Naive thymus-derived CD4-positive, alpha-beta T cell (primary cell): ENCODE data around the gene HSPA12B. TPM values are rescaled to one million over a fixed set of nuclear protein-coding genes. Genes with fewer than 3 reads are reported as not detected.

Source experiments
- ATAC-seq: fragments of 150-1000 bp; cut with Tn5 transposase; 2 replicates; pipeline ENCODE4 v1.10.0; 2021; ENCODE audit warnings: mild to moderate bottlenecking, moderate library complexity
- CTCF ChIA-PET: fragments of 350-600 bp; sonication (Branson Sonifier 250); formaldehyde crosslinking; loops from one replicate; lab custom pipeline; 2021; ENCODE audit warnings: antibody characterized with exemption; lab: Charles Lee
- POLR2A ChIA-PET: fragments of 350-600 bp; sonication (Branson Sonifier 250); formaldehyde crosslinking; loops from one replicate; lab custom pipeline; 2021; ENCODE audit warnings: antibody characterized with exemption, inconsistent platforms; lab: Charles Lee
- DNase-seq, 9 donors: peaks; one replicate each; pipeline versions ENCODE4 v3.0.0 to v3.0.0-alpha.2; 2020 to 2022; ENCODE audit warnings: mixed read lengths in 1 of 9
- H3K27ac ChIP-seq: one replicate; pipeline ENCODE4 v1.7.0; 2013; ENCODE audit warnings: mild to moderate bottlenecking, low read depth, low read length, moderate library complexity
- H3K27me3 ChIP-seq, 2 donors: one replicate each; pipeline ENCODE4 v1.7.0; 2013; ENCODE audit warnings: low read length in 2 of 2, mild to moderate bottlenecking in 2 of 2, moderate library complexity in 2 of 2; ENCODE audit not compliant: control insufficient read depth in 2 of 2, insufficient read depth in 2 of 2
- H3K36me3 ChIP-seq, 3 experiments: 1 replicate in 2 of 3; 2 replicates in 1 of 3; pipeline ENCODE4 v1.7.0; 2013; ENCODE audit warnings: low read length in 3 of 3, mild to moderate bottlenecking in 3 of 3, moderate library complexity in 1 of 3; ENCODE audit not compliant: insufficient read depth in 3 of 3, control insufficient read depth in 2 of 3
- H3K4me1 ChIP-seq, 2 donors: one replicate each; pipeline ENCODE4 v1.7.0; 2013; ENCODE audit warnings: low read length in 2 of 2, mild to moderate bottlenecking in 2 of 2, moderate library complexity in 1 of 2; ENCODE audit not compliant: control insufficient read depth in 2 of 2, insufficient read depth in 2 of 2
- H3K4me3 ChIP-seq: 2 replicates; pipeline ENCODE4 v1.7.0; 2013; ENCODE audit warnings: mild to moderate bottlenecking, low read length
- H3K9me3 ChIP-seq, 3 experiments: 1 replicate in 2 of 3; 2 replicates in 1 of 3; pipeline ENCODE4 v1.7.0; 2013; ENCODE audit warnings: low read length in 3 of 3; ENCODE audit not compliant: control insufficient read depth in 2 of 3
- H3K27ac Mint-ChIP-seq, 9 donors: one replicate each; pipeline ENCODE4 v1.8.0; 2020 to 2022; ENCODE audit warnings: mixed read lengths in 9 of 9, mild to moderate bottlenecking in 8 of 9, moderate library complexity in 5 of 9, inconsistent platforms in 2 of 9
- H3K27me3 Mint-ChIP-seq, 5 donors: one replicate each; pipeline ENCODE4 v1.8.0; 2021 to 2022; ENCODE audit warnings: mixed read lengths in 5 of 5, mild to moderate bottlenecking in 1 of 5
- H3K36me3 Mint-ChIP-seq, 5 donors: one replicate each; pipeline ENCODE4 v1.8.0; 2020 to 2022; ENCODE audit warnings: mixed read lengths in 5 of 5, mild to moderate bottlenecking in 3 of 5, inconsistent platforms in 1 of 5
- H3K4me1 Mint-ChIP-seq, 7 donors: one replicate each; pipeline ENCODE4 v1.8.0; 2020 to 2022; ENCODE audit warnings: mixed read lengths in 7 of 7, mild to moderate bottlenecking in 3 of 7, inconsistent platforms in 1 of 7
- H3K4me3 Mint-ChIP-seq, 10 donors: one replicate each; pipeline ENCODE4 v1.8.0; 2020 to 2022; ENCODE audit warnings: mild to moderate bottlenecking in 10 of 10, mixed read lengths in 10 of 10, moderate library complexity in 6 of 10, inconsistent platforms in 2 of 10
- H3K9me3 Mint-ChIP-seq, 11 donors: one replicate each; pipeline ENCODE4 v1.8.0; 2020 to 2022; ENCODE audit warnings: mixed read lengths in 11 of 11, mild to moderate bottlenecking in 4 of 11, inconsistent platforms in 1 of 11, moderate library complexity in 1 of 11
- intact Hi-C, 2 donors: fragments of 100-400 bp; cut with micrococcal nuclease; formaldehyde crosslinking; loops; one replicate each; pipeline ENCODE4 v1.15.1; 2023
- polyA plus RNA-seq, 2 donors: library from polyadenylated mRNA; unstranded; fragments of 300-500 nt; fragmentation: Illumina TruSeq; gene quantifications; one replicate each; pipeline ENCODE4 v1.2.3, GENCODE V29; 2021
- total RNA-seq, 6 experiments: library from RNA in 5 of 6; stranded (reverse) in 5 of 6; gene quantifications; 1 replicate in 5 of 6; 2 replicates in 1 of 6; pipeline ENCODE4 v1.2.3 and lab custom pipeline; 2021 to 2026

HSPA12B gene
- total and polyA plus RNA-seq, 7 experiments from 2014 or later: 0.09 to 0.20 TPM; not detected in 5

DNA sequence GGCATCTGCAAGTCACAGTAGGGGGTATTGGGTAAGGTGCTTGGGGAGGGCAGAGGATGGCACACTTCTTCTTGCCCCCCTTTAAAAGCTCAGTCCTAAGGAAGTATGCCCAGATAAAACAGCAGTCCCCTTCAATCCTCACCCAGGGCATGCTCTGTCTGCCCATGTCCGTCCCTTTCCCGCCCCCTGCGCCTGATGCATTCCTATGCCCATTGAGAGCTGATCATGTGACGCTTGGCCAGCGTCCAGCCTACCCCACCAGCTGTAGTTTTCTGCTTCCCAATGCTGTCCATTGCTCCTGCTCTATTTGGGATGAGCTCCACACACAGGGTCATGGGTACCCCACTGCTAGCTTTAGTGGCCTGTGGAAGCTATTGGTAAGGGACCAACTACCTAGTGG, 28.4 kb upstream of the HSPA12B start:
- Histone ChIP-seq H3K36me3 (no peaks in the 10 kb centered on the region), H3K27me3 (no peaks in the 10 kb centered on the region), H3K9me3 (no peaks in the 10 kb centered on the region), H3K27ac (no peak overlapping the region), H3K4me1 (no peaks in the 10 kb centered on the region), H3K4me3 (no peak overlapping the region)
- H3K4me3 Mint-ChIP-seq: no peak overlapping the region
- ATAC-seq (no peak), DNase-seq (no peak)
- ChIA-PET POLR2A (no interaction called here), CTCF (interaction anchor here (0.9 kb wide), 1 partner anchor 27 kb away, joined by 3 read pairs; no protein-coding TSS in a partner anchor)
- H3K4me1 Mint-ChIP-seq: no peaks in the 10 kb centered on the region
- H3K27me3 Mint-ChIP-seq: peaks cover 0 to 6% (median 0%) of the 10 kb centered on the region in 5 donors
- H3K36me3 Mint-ChIP-seq: no peaks in the 10 kb centered on the region
- intact Hi-C loops: no loop called here
- no peak overlapping the region for H3K27ac Mint-ChIP-seq
- H3K9me3 Mint-ChIP-seq: no peaks in the 10 kb centered on the region

DNA sequence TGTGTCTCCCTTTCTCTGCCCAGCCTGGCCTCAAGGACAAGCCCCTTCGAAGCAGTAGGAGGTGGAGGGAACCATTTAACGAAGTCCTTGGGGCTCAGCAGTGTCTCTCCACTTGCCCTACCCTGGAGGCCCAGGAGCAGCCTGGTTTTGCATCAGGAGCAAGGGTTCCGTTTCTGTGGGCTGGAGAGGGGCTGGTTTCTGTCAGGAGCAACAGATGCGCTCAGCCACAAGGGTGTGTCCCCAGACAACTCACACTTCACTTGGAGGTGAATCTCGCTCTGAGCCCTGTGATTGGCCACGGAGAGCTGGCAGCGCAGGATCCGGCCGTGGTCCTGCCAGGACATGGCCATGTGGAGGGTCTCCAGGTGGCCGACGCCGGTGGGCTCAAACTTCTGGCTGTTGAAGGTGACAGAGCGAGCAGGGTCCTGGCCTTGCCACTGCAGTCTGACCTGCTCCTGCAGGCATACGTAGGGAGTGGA, 27.0 kb upstream of the HSPA12B start:
- Histone ChIP-seq H3K27ac (no peak overlapping the region), H3K36me3 (no peaks in the 10 kb centered on the region), H3K27me3 (no peaks in the 10 kb centered on the region), H3K4me1 (no peaks in the 10 kb centered on the region), H3K4me3 (no peak overlapping the region), H3K9me3 (no peaks in the 10 kb centered on the region)
- DNase-seq (no peak), ATAC-seq (no peak)
- POLR2A ChIA-PET: no interaction called here
- H3K4me3 Mint-ChIP-seq: no peak overlapping the region
- H3K4me1 Mint-ChIP-seq: no peaks in the 10 kb centered on the region
- peaks cover 0 to 6% (median 0%) of the 10 kb centered on the region in 5 donors for H3K27me3 Mint-ChIP-seq
- intact Hi-C loops: no loop called here
- H3K36me3 Mint-ChIP-seq: no peaks in the 10 kb centered on the region
- CTCF ChIA-PET: no interaction called here
- no peaks in the 10 kb centered on the region for H3K9me3 Mint-ChIP-seq
- H3K27ac Mint-ChIP-seq: no peak overlapping the region

- no peak for ATAC-seq
- Histone ChIP-seq H3K27ac (no peak overlapping the region), H3K36me3 (no peaks in the 10 kb centered on the region), H3K4me1 (no peaks in the 10 kb centered on the region), H3K9me3 (no peaks in the 10 kb centered on the region), H3K4me3 (no peak overlapping the region), H3K27me3 (no peaks in the 10 kb centered on the region)
- peaks cover under 1 to 6% (median under 1%) of the 10 kb centered on the region in 5 donors for H3K27me3 Mint-ChIP-seq
- peaks cover 0 to under 1% (median 0%) of the 10 kb centered on the region in 7 donors for H3K4me1 Mint-ChIP-seq
- CTCF ChIA-PET: no interaction called here
- no peaks in the 10 kb centered on the region for H3K36me3 Mint-ChIP-seq
- H3K4me3 Mint-ChIP-seq: no peak overlapping the region
- H3K27ac Mint-ChIP-seq: no peak overlapping the region
- POLR2A ChIA-PET: no interaction called here
- no peak for DNase-seq
- intact Hi-C loops: no loop called here
- H3K9me3 Mint-ChIP-seq: no peaks in the 10 kb centered on the region
These were observed 26.3 kb upstream of the HSPA12B start for GRCh38 chr20:3705970-3706739.

- no peaks in the 10 kb centered on the region for H3K27me3 ChIP-seq
- Mint-ChIP-seq H3K36me3 (no peaks in the 10 kb centered on the region), H3K27me3 (peaks cover 6 to 8% (median 7%) of the 10 kb centered on the region in 5 donors), H3K4me1 (peaks cover 0 to 3% (median 0%) of the 10 kb centered on the region in 7 donors), H3K9me3 (no peaks in the 10 kb centered on the region), H3K4me3 (no peak overlapping the region), H3K27ac (peak overlapping the region in 1 of 9 donors; percentile 62)
- ChIA-PET POLR2A (no interaction called here), CTCF (interaction anchor here (0.6 kb wide), 1 partner anchor 374 kb away, joined by 3 read pairs; no protein-coding TSS in a partner anchor)
- H3K4me3 ChIP-seq: no peak overlapping the region
- no peak for ATAC-seq
- no peaks in the 10 kb centered on the region for H3K9me3 ChIP-seq
- H3K4me1 ChIP-seq: no peaks in the 10 kb centered on the region
- H3K36me3 ChIP-seq: no peaks in the 10 kb centered on the region
- intact Hi-C loops: no loop called here
- H3K27ac ChIP-seq: no peak overlapping the region
- DNase-seq: no peak
These were observed 25.5 kb upstream of the HSPA12B start for GRCh38 chr20:3706774-3707507.

- Mint-ChIP-seq H3K27me3 (peaks cover 6 to 10% (median 7%) of the 10 kb centered on the region in 5 donors), H3K27ac (peak overlapping the region in 2 of 9 donors; percentile 12 to 62), H3K4me3 (no peak overlapping the region), H3K4me1 (peaks cover 0 to 3% (median 0%) of the 10 kb centered on the region in 7 donors), H3K36me3 (no peaks in the 10 kb centered on the region), H3K9me3 (no peaks in the 10 kb centered on the region)
- H3K27me3 ChIP-seq: no peaks in the 10 kb centered on the region
- intact Hi-C loops: no loop called here
- no peak for DNase-seq
- H3K27ac ChIP-seq: no peak overlapping the region
- POLR2A ChIA-PET: no interaction called here
- CTCF ChIA-PET: interaction anchor here (0.6 kb wide), 1 partner anchor 373 kb away, joined by 3 read pairs; no protein-coding TSS in a partner anchor
- H3K4me1 ChIP-seq: no peaks in the 10 kb centered on the region
- H3K4me3 ChIP-seq: no peak overlapping the region
- H3K36me3 ChIP-seq: no peaks in the 10 kb centered on the region
- H3K9me3 ChIP-seq: no peaks in the 10 kb centered on the region
- ATAC-seq: no peak
These were observed 25.0 kb upstream of the HSPA12B start for GRCh38 chr20:3707508-3707899.

DNA sequence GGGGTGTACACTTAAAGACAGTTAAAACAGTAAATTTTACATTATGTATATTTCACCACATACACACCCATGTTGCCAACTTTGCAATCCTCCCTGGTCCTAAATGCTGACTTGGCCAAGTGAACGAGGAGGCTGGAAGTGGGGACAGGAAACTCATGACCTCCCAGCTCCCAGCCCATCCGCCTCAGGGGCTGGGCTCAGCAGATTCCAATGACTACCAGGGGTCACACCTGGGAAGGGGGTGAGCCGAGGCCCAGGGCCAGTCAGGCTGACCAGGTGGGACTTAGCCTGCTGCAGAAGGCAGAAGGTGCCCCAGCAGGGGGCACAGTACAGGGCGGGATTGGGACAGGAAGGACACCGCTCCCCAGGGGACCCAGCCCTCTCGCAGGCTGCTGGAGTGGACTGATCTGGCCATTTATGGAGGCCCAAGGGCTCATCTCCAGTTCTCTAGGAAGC, 22.4 kb upstream of the HSPA12B start:
- H3K4me3 Mint-ChIP-seq: no peak overlapping the region
- Histone ChIP-seq H3K36me3 (no peaks in the 10 kb centered on the region), H3K27me3 (no peaks in the 10 kb centered on the region), H3K27ac (no peak overlapping the region), H3K9me3 (no peaks in the 10 kb centered on the region), H3K4me3 (no peak overlapping the region), H3K4me1 (no peaks in the 10 kb centered on the region)
- intact Hi-C loops: loop anchor here in 1 of 2 donors (2.0 kb wide), 1 partner anchor 147 kb away; no protein-coding TSS in a partner anchor
- H3K27me3 Mint-ChIP-seq: peaks cover 6 to 10% (median 7%) of the 10 kb centered on the region in 5 donors
- H3K27ac Mint-ChIP-seq: peak overlapping the region in 1 of 9 donors; percentile 46
- H3K4me1 Mint-ChIP-seq: peaks cover 0 to 3% (median 0%) of the 10 kb centered on the region in 7 donors
- POLR2A ChIA-PET: no interaction called here
- H3K36me3 Mint-ChIP-seq: no peaks in the 10 kb centered on the region
- ATAC-seq (no peak), DNase-seq (no peak)
- no peaks in the 10 kb centered on the region for H3K9me3 Mint-ChIP-seq
- CTCF ChIA-PET: interaction anchor here (0.8 to 1.5 kb wide), 5 partner anchors 9 to 504 kb away, joined by 3 to 5 read pairs (median 4); no protein-coding TSS in a partner anchor
